Measurements from ENCODE around the gene HDHD5.
"Not testable (repeated sequence)": the region's sequence is repeated elsewhere in the genome, so short reads cannot be mapped to it uniquely, and the experiment has no call there.

Gene HDHD5

GRCh38 chr22:17155941-17156340, 3.1 kb downstream of the HDHD5 start:
- no peak for DNase-seq (ENCODE audit: low read depth in 3 of 3)

DNA sequence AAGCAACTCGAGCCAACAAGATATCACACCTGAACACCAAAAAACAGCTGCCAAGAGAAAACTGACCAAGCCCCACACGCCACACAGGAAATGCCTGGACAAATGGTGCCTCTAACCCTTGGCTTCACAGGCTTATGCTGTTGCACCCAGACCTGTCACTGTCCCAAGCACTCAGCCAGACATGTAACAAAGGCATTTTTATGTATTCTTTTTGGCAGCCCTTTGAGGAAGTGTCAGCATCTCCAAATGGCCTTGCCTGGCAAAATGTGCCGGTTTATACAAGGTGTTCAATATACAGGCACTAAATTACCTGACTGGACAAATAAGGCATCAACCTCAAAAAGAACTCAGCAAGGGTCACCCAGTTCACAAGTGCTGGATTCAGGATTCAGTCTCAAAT, 6.1 kb downstream of the HDHD5 start:
- DNase-seq (ENCODE audit: low read depth in 3 of 3): no peak

GRCh38 chr22:17152340-17152739, 6.7 kb downstream of the HDHD5 start:
- DNase-seq (ENCODE audit: low read depth in 3 of 3): no peak

DNA sequence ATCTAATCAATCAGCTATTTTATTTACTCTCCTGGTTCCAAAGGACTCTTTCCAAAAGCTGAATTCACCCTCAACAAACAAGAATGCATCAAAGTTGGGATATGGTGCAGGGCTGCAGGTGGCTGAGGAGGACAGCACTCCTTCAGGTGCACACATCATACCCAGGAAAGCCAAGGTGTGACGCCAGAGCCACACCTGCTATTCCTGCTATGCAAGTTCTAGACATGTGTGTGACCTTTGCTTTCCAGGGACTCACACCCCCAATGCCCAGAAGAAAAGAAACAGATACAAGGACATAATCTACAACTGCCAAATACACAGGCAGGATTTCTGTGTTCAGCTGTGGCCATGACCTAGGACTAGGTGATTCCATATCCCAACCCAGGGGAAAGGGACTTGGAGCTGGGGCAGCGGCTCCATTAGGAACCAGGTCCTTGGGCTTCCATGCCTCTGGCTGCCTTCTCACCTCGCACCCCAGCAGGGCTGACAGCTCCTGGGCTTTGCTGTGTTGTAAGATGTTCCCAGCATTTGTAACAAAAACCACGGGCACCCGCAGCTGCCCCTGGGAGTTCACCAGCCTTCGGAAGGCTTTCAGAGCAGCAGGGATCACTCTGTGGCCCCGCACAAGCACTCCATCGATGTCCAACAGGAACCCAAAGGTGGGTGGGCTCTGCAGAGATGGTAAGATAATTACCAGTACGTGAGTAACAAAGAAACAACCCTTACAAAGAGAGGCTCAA, 9.8 kb downstream of the HDHD5 start:
- no peak for DNase-seq (ENCODE audit: low read depth in 3 of 3)

DNA sequence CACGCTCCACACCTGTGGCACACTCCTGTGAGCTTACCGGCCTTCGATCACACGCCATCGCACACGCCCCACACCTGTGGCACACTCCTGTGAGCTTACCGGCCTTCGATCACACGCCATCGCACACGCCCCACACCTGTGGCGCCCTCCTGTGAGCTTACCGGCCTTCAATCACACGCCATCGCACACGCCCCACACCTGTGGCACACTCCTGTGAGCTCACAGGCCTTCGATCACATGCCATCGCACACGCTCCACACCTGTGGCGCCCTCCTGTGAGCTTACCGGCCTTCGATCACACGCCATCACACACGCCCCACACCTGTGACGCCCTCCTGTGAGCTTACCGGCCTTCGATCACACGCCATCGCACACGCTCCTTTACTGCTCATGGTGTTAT, 11.6 kb downstream of the HDHD5 start:
- DNase-seq (ENCODE audit: low read depth in 3 of 3): not testable (repeated sequence)

GRCh38 chr22:17145021-17145680, 13.9 kb downstream of the HDHD5 start:
- DNase-seq (ENCODE audit: low read depth in 3 of 3): no peak

- no peak for DNase-seq (ENCODE audit: low read depth in 3 of 3)
Observed at GRCh38 chr22:17143826-17144225, 15.3 kb downstream of the HDHD5 start.

DNA sequence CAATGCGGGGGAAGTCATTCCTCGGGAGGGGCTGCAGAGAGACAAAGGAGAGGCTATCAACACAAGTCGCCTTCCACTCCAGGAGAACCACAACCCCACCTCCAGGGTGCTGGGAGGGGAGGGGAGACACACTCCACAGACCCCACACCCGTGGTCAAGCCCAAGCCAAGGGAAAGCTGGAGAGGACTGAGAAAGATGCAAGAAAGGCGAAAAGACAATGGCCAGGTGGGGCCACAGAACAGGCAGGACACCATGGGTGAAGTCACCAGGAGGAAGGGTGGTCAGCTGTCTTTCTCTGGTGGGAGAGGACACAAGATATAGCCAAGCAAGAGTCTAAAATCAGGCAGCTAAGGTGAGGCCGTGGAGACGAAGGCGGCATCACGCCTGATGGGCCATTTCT, 16.0 kb downstream of the HDHD5 start:
- DNase-seq (ENCODE audit: low read depth in 3 of 3): no peak

GRCh38 chr22:17140826-17141766, 18.0 kb downstream of the HDHD5 start:
- DNase-seq (ENCODE audit: low read depth in 3 of 3): no peak

DNA sequence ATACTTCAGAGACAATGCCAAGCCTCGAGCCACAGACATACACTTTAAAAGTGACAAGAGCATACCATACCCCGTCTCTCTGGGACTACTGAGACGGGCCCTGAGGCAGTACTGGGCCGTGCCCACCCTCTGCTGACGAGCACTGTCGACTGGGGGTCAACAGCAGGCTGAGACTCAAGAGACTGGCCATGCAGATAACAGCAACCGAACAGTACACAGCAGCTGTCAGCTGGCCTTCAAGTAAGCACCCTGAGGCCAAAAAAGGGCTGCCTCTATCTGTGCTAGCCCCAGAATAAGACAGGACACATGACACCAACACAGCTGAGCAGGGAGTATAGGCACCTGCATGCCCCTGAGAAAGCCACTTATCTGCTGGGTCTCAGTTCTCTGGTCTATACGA, 19.1 kb downstream of the HDHD5 start:
- DNase-seq (ENCODE audit: low read depth in 3 of 3): no peak

GRCh38 chr22:17138513-17138912, 20.6 kb downstream of the HDHD5 start:
- no peak for DNase-seq (ENCODE audit: low read depth in 3 of 3)

DNA sequence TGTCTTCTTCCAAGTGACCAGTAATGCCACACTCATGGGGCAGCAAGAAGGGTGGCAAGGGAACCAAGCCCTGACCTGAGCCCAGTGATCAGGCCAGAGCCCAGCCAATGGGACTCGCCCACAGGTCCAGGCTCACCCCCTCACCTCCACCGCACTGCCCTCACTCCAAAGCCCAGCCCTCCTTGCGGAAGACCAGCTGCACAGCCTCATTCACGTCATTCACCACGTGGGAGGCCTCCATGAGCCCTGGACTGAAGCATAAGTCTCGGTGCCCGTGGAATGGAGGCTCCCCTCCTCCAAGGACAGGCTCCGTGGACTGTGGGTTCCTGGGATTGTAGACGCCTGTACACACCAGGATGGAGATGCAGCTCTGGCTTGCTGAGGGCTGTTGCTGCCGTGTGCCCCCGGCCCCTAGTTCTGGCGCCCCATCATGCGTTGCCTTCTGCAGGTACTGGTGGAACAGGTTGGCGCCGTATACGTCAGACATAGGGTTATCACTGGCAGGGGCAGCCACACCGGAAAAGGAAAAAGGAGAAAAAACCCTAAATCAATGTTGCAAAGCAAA, 21.1 kb downstream of the HDHD5 start:
- DNase-seq (ENCODE audit: low read depth in 3 of 3): no peak

DNA sequence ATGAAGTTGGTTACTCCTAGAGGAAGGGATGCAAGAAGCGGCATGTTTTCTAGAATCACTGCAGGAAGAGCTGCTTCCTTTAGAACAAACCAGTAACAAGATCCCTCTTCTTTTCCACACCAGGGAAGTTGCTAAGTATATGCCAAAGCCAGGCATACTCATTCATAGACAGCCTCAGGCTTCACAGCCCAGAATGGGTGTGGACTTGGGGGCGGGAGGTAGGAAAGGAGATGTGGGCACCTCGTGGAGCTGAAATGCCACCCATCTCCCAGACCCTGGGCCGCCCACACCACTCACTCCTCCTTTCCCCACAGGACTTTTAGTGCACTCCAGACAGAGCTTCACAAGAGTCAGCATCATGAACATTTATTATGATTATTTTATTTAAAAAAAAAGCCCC, 21.9 kb downstream of the HDHD5 start:
- no peak for DNase-seq (ENCODE audit: low read depth in 3 of 3)

- no peak for DNase-seq (ENCODE audit: low read depth in 3 of 3)
Observed at GRCh38 chr22:17135153-17135760, 23.8 kb downstream of the HDHD5 start.

DNA sequence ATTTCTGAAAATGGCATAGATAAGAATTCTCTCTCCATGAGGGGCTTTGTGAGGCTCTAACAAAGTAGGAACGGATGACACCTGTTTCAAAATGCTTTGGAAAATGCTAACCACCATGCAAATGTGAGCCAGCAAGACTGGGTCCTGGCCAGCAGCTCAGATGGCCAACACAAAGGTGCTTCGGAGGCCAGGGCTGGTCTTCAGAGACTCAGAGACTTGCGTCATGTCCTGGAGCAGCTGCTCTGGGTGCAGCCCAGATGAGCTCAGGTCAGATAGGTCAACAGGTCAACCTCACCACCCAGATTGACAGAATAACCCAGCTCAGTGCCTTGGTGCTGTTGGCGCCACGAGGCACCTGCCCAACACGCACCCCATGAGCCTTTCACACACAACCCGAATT, 25.9 kb downstream of the HDHD5 start:
- no peak for DNase-seq (ENCODE audit: low read depth in 3 of 3)

DNA sequence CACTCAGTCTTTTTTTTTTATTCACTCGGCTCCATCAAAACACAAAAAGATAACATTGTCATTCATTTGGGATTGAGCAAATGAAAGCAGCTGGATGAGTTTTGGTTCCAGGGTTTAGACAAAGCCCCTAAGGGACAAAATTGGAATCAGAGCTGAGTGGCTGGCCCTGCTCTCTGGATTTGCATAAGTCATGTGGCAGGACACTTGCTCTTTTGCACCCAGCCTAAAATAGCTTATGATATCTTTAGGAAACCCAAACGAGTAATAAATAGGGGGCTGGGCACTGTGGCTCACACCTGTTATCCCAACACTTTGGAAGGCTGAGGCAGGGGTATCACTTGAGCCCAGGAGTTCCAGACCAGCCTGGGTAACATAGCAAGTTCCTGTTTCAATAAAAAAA, 27.0 kb downstream of the HDHD5 start:
- DNase-seq (ENCODE audit: low read depth in 3 of 3): no peak

- no peak for DNase-seq (ENCODE audit: low read depth in 3 of 3)
Observed at GRCh38 chr22:17131686-17132085, 27.4 kb downstream of the HDHD5 start.

DNA sequence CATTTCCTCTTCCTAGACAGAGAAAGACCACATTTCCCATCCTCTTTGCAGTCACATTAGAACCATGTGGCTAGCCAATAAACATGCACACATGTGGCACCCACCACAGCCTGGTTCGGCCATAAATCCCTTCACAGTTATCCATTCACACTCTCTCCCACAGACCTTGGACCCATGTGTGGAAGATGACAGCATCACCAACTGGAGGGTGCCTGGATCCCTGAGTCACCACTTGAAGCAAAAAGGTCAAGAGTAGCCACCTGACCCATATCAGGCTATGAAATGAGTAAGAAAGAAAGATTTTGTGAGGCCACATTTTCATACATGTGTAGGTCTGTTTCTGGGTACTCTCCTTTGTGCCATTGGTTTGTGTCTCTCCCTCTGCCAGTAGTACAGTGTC, 28.9 kb downstream of the HDHD5 start:
- DNase-seq (ENCODE audit: low read depth in 3 of 3): no peak

GRCh38 chr22:17121233-17122195, 37.6 kb downstream of the HDHD5 start, which contains the start of gene TMEM121B:
TSS of gene TMEM121B (minus strand) at chr22:17121360. CDS start at chr22:17121127, 233 bp downstream.
- DNase-seq (ENCODE audit: low read depth in 3 of 3): no peak

- DNase-seq (ENCODE audit: low read depth in 3 of 3): no peak
Observed at GRCh38 chr22:17120711-17121232, 38.3 kb downstream of the HDHD5 start.
